Activated CD8-positive, alpha-beta T cell treated with anti-CD3 and anti-CD28 coated beads for 36 hours (primary cell): Measurements from ENCODE around the gene SIAH1. TPM values are rescaled to one million over a fixed set of nuclear protein-coding genes. Genes with fewer than 3 reads are reported as not detected.
A peak's percentile ranks its signal among the peaks of the same experiment; 100 is the strongest.

Experiments
- ATAC-seq: fragments of 200-7000 bp; cut with Tn5 transposase; one replicate; pipeline ENCODE4 v1.10.0; 2021; ENCODE audit warnings: mild to moderate bottlenecking, moderate library complexity
- CTCF ChIA-PET: fragments of 350-600 bp; sonication (Branson Sonifier 250); formaldehyde crosslinking; loops from one replicate; lab custom pipeline; 2021; ENCODE audit warnings: antibody characterized with exemption; lab: Charles Lee
- POLR2A ChIA-PET: fragments of 350-600 bp; sonication (Branson Sonifier 250); formaldehyde crosslinking; loops from one replicate; lab custom pipeline; 2021; ENCODE audit warnings: antibody characterized with exemption; lab: Charles Lee
- DNase-seq: peaks from one replicate; pipeline ENCODE4 v3.0.0-alpha.2; 2020
- H3K27ac Mint-ChIP-seq: one replicate; pipeline ENCODE4 v1.8.0; 2021; ENCODE audit warnings: mild to moderate bottlenecking, mixed read lengths
- H3K27me3 Mint-ChIP-seq: one replicate; pipeline ENCODE4 v1.8.0; 2021; ENCODE audit warnings: mixed read lengths
- H3K36me3 Mint-ChIP-seq: one replicate; pipeline ENCODE4 v1.8.0; 2021; ENCODE audit warnings: low read depth, mixed read lengths
- H3K4me1 Mint-ChIP-seq: one replicate; pipeline ENCODE4 v1.8.0; 2021; ENCODE audit warnings: low read depth, mixed read lengths
- H3K4me3 Mint-ChIP-seq: one replicate; pipeline ENCODE4 v1.8.0; 2021; ENCODE audit warnings: mild to moderate bottlenecking, moderate library complexity, mixed read lengths
- H3K9me3 Mint-ChIP-seq: one replicate; pipeline ENCODE4 v1.8.0; 2021; ENCODE audit warnings: mixed read lengths
- intact Hi-C: fragments of 100-400 bp; cut with micrococcal nuclease; formaldehyde crosslinking; loops from one replicate; pipeline ENCODE4 v1.10.0; 2022
- total RNA-seq, 2 experiments: library from RNA; stranded (reverse); gene quantifications; one replicate each; pipeline ENCODE4 v1.2.3, GENCODE V29; 2021
- TF ChIP-seq, protein P1 (sequence below): fragments of 200-600 bp; IDR thresholded peaks from one replicate; pipeline ENCODE4 v1.8.0; 2022; ENCODE audit warnings: antibody characterized with exemption, mild to moderate bottlenecking

SIAH1 gene, protein sequence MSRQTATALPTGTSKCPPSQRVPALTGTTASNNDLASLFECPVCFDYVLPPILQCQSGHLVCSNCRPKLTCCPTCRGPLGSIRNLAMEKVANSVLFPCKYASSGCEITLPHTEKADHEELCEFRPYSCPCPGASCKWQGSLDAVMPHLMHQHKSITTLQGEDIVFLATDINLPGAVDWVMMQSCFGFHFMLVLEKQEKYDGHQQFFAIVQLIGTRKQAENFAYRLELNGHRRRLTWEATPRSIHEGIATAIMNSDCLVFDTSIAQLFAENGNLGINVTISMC
- 10 to 100 TPM; 13.3 to 14.3 TPM for total RNA-seq

- peak; percentile 87 for ATAC-seq
- Mint-ChIP-seq H3K27ac (peak within 1 kb of the TSS; percentile 91), H3K27me3 (no peaks in the 10 kb centered on the region), H3K4me1 (peaks cover 18% of the 10 kb centered on the region), H3K36me3 (peaks cover 11% of the 10 kb centered on the region), H3K9me3 (no peaks in the 10 kb centered on the region), H3K4me3 (peak within 1 kb of the TSS; percentile 91)
- DNase-seq, result peak; percentile 84
- ChIA-PET POLR2A (interaction anchor here (0.7 to 1.4 kb wide), 12 partner anchors 8 to 238 kb away, joined by 3 to 7 read pairs (median 4); no protein-coding TSS in a partner anchor), CTCF (interaction anchor here (0.7 to 2.9 kb wide), 3 partner anchors 18 to 238 kb away, joined by 3 to 19 read pairs (median 4); no protein-coding TSS in a partner anchor)
- intact Hi-C loops, result loop anchor here (2.0 kb wide), 1 partner anchor 19 kb away; no protein-coding TSS in a partner anchor
- TF ChIP-seq, protein P1, sequence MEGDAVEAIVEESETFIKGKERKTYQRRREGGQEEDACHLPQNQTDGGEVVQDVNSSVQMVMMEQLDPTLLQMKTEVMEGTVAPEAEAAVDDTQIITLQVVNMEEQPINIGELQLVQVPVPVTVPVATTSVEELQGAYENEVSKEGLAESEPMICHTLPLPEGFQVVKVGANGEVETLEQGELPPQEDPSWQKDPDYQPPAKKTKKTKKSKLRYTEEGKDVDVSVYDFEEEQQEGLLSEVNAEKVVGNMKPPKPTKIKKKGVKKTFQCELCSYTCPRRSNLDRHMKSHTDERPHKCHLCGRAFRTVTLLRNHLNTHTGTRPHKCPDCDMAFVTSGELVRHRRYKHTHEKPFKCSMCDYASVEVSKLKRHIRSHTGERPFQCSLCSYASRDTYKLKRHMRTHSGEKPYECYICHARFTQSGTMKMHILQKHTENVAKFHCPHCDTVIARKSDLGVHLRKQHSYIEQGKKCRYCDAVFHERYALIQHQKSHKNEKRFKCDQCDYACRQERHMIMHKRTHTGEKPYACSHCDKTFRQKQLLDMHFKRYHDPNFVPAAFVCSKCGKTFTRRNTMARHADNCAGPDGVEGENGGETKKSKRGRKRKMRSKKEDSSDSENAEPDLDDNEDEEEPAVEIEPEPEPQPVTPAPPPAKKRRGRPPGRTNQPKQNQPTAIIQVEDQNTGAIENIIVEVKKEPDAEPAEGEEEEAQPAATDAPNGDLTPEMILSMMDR, result no peak
These were observed at the start of gene SIAH1 for GRCh38 chr16:48385253-48386150. TSS of gene SIAH1 (minus strand) at chr16:48385413. CDS start at chr16:48362428, 22,985 bp downstream.

DNA sequence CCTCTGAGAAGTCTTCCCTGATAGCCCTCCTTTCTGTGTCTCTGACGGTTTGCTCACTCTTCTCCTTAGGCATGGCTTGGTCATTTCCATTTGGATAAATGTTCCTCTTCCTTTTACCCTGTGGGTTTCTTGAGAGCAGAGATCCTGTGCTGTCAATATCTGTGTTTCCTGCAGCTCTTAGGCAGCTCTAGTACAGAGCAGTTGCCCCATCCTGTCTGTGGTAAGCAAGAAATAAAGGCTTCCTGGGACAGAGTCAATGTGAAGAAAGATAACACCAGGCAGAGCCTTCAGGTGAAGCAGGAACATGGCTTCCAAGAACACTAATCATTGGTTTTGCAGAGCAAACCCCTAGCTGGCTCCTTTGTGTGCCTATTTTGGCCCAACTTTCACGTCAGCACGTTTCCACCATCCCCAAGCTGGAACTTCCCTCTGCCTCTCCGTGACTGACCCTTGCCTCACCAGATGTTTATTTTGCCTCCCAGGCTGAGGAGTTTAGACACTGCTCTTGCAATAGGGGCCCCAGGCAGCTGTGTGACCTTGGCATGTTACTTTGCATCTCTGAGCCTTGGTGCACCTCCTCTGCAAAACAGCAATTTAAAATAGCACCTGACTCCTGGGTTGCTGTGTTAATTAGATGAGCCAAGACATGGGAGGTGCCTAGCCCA is 49.6 kb upstream of the SIAH1 start:
- CTCF ChIA-PET, result no interaction called here
- ATAC-seq, result no peak

DNA sequence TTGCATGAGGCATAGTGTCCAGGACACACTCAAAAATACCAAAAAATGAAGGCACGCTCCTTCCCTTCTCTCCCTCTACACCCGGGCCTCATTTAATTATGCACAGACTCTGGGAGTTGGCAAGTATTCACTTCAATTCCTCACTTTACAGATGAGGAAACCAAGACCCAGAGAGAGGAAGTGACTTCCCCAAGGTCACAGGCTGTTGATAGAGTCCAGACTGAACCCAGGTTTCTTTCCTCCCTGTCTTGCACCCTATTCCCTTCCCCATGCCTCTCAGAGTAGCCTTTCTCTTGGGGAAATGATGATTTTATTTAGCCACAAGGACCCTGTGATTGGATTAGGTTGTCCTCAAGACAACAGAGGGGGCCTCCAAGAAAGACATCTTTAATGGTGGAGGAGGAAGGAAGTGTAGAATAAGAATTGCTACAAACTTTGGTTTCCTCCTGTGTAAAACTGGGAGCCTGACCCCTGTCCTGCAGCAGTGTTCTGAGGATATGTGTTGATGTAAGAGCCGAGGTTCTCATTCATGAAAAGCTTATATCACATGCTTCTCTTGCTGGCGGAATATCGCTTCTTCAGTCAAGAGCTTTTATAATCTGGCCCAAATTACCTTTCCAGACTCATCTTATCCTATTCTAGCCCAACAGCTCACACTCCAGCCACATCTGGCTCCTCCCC is 48.8 kb upstream of the SIAH1 start:
- no peak overlapping the region for H3K27ac Mint-ChIP-seq
- peaks cover 5% of the 10 kb centered on the region for H3K4me1 Mint-ChIP-seq
- POLR2A ChIA-PET, result no interaction called here
- TF ChIP-seq, protein P1, result no peak
- DNase-seq (no peak), ATAC-seq (no peak)
- H3K9me3 Mint-ChIP-seq, result no peaks in the 10 kb centered on the region
- no peaks in the 10 kb centered on the region for H3K27me3 Mint-ChIP-seq
- intact Hi-C loops, result no loop called here
- CTCF ChIA-PET, result no interaction called here
- H3K4me3 Mint-ChIP-seq, result no peak overlapping the region
- H3K36me3 Mint-ChIP-seq, result no peaks in the 10 kb centered on the region

More for the DNA sequence above, 49.6 kb upstream of the SIAH1 start:
- TF ChIP-seq, protein P1, result no peak
- Mint-ChIP-seq H3K27me3 (no peaks in the 10 kb centered on the region), H3K27ac (no peak overlapping the region), H3K4me3 (no peak overlapping the region), H3K36me3 (no peaks in the 10 kb centered on the region), H3K9me3 (no peaks in the 10 kb centered on the region), H3K4me1 (peaks cover 5% of the 10 kb centered on the region)
- POLR2A ChIA-PET, result no interaction called here
- intact Hi-C loops, result no loop called here
- no peak for DNase-seq

DNA sequence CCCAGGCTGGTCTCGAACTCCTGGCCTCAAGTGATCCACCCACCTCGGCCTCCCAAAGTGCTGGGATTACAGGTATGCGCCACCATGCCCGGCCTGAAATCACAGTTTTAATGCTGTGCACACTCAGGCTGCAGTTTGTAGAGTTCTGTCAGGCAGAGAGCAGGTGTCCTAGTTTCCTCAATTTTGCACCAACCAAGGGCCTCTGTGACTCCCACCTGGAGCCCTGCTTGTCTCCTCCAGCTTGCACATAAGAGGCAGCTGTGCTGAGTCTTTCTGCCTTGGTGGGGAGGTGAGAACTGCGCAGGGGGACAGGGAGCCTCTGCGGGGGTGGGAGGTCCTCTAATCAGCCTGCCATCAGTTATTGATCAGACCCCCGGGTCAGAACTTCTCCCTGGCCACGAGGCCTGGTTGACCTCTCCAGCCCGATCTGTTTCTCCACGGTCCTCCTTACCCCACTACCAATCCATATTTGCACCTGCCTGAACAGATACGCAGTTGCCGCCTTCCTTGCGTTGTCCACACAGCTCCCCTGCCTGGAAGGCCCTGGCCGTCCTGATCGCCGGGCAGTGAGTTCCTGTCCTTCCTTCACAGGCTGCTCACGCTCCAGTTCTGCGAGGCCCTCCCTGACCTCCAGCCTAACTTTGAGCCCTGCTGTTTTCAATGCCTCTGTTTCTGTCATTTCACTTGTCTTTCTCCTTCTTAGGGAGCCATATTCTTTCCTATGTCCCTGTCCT is 48.1 kb upstream of the SIAH1 start:
- TF ChIP-seq, protein P1, result no peak
- no peak overlapping the region for H3K4me3 Mint-ChIP-seq
- POLR2A ChIA-PET, result no interaction called here
- H3K9me3 Mint-ChIP-seq, result no peaks in the 10 kb centered on the region
- no peak for ATAC-seq
- CTCF ChIA-PET, result no interaction called here
- no peak for DNase-seq
- intact Hi-C loops, result no loop called here
- H3K27ac Mint-ChIP-seq, result no peak overlapping the region
- no peaks in the 10 kb centered on the region for H3K36me3 Mint-ChIP-seq
- peaks cover 5% of the 10 kb centered on the region for H3K4me1 Mint-ChIP-seq
- no peaks in the 10 kb centered on the region for H3K27me3 Mint-ChIP-seq
